ENCODE measurements around the gene RPS3A. TPM values are rescaled to one million over a fixed set of nuclear protein-coding genes. Genes with fewer than 3 reads are reported as not detected.
"Not testable (repeated sequence)": the region's sequence is repeated elsewhere in the genome, so short reads cannot be mapped to it uniquely, and the experiment has no call there.

RPS3A gene
- total and polyA plus RNA-seq, 2 donors (not counting 3 experiments of a cell fraction or from before 2014, with no cell fraction given) = 1,367 to 1,494 TPM

DNA sequence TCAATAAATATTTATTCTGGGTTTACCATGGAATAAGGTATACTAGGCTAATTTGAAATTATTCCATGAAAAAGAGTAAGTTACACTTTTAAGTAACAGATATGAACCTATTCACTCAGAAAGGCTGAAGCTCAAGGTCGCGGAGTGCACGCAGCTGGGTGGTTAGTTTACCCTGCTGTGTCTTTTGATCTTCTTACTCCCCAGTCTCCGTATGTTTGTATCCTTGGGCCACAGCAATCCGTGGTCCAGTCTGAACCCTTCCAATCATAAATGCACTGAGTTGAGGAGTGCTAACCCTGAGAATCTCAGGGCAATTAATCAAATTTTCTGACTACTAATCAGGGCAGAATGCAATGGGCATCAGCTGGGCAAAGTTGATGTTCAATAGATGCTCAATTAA is 33.9 kb downstream of the RPS3A start:
- no peak for FAIRE-seq
- intact Hi-C loops (cut with micrococcal nuclease) (no loop called here), dilution Hi-C loops (cut with MboI; ENCODE audit: extremely low pct_ligation_motif_present, low sequenced_read_pairs) (no loop called here)
- Histone ChIP-seq H3K4me2 (ENCODE audit: insufficient read depth, low read length) (no peak overlapping the region), H3K27ac (ENCODE audit: insufficient read depth, low read depth, low read length) (no peak overlapping the region), H3K9ac (replicated peaks; ENCODE audit: extremely low read depth, insufficient read depth, low read length) (no peak overlapping the region), H3K79me2 (ENCODE audit: control insufficient read depth, insufficient read depth, low read length) (no peaks in the 10 kb centered on the region), H3K9me1 (replicated peaks; ENCODE audit: control insufficient read depth, extremely low read depth, insufficient read depth, low read length) (no peaks in the 10 kb centered on the region), H3K36me3 (ENCODE audit: control insufficient read depth in 2 of 2, extremely low read depth in 1 of 2, insufficient read depth in 2 of 2, low read length in 2 of 2) (peaks cover 7 to 17% of the 10 kb centered on the region in 2 experiments), H4K20me1 (replicated peaks; ENCODE audit: control insufficient read depth, extremely low read depth, insufficient read depth, low read length) (no peaks in the 10 kb centered on the region), H3K4me3 (replicated peaks in 1 of 3; ENCODE audit: insufficient read depth in 1 of 3, low read depth in 1 of 3, low read length in 3 of 3) (no peak overlapping the region), H2AFZ (ENCODE audit: low read depth, low read length) (no peak overlapping the region), H3K27me3 (ENCODE audit: control insufficient read depth in 2 of 2, insufficient read depth in 2 of 2, low read length in 2 of 2) (no peaks in the 10 kb centered on the region), H3K4me1 (ENCODE audit: control insufficient read depth, extremely low read depth, insufficient read depth, low read length) (peaks cover 19% of the 10 kb centered on the region), H3K9me3 (replicated peaks; ENCODE audit: control insufficient read depth, insufficient read depth, low read length) (no peaks in the 10 kb centered on the region)
- no TSS peak for BruUV-seq (replicated peaks)
- POLR2A ChIA-PET = no interaction called here
- no peak for TF ChIP-seq MYC (IDR thresholded peaks at IDR 0.05; ENCODE audit: low read depth, low read length)
- TF ChIP-seq GATA2 (IDR thresholded peaks at IDR 0.05; ENCODE audit: insufficient read depth, insufficient read length, low read depth, low read length) = no peak
- no peak for TF ChIP-seq EZH2 (IDR thresholded peaks at IDR 0.05; ENCODE audit: borderline replicate concordance, low read depth, low read length, severe bottlenecking)
- TF ChIP-seq, protein P1, sequence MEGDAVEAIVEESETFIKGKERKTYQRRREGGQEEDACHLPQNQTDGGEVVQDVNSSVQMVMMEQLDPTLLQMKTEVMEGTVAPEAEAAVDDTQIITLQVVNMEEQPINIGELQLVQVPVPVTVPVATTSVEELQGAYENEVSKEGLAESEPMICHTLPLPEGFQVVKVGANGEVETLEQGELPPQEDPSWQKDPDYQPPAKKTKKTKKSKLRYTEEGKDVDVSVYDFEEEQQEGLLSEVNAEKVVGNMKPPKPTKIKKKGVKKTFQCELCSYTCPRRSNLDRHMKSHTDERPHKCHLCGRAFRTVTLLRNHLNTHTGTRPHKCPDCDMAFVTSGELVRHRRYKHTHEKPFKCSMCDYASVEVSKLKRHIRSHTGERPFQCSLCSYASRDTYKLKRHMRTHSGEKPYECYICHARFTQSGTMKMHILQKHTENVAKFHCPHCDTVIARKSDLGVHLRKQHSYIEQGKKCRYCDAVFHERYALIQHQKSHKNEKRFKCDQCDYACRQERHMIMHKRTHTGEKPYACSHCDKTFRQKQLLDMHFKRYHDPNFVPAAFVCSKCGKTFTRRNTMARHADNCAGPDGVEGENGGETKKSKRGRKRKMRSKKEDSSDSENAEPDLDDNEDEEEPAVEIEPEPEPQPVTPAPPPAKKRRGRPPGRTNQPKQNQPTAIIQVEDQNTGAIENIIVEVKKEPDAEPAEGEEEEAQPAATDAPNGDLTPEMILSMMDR (IDR thresholded peaks at IDR 0.05; ENCODE audit: extremely low read depth in 1 of 2, insufficient read depth in 1 of 2, low read depth in 1 of 2, low read length in 2 of 2) = no peak
- no peak for TF ChIP-seq JUN (IDR thresholded peaks at IDR 0.05; ENCODE audit: borderline replicate concordance, insufficient read depth, insufficient read length, low read depth)
- no peak for TF ChIP-seq POLR2AphosphoS5 (IDR thresholded peaks at IDR 0.05; ENCODE audit: insufficient read depth, low read depth, low read length)
- DNase-seq (ENCODE audit: low read depth, low spot score) = no peak
- CTCF ChIA-PET = interaction anchor here (0.9 kb wide), 1 partner anchor 16 kb away, joined by 4 read pairs; no protein-coding TSS in a partner anchor

DNA sequence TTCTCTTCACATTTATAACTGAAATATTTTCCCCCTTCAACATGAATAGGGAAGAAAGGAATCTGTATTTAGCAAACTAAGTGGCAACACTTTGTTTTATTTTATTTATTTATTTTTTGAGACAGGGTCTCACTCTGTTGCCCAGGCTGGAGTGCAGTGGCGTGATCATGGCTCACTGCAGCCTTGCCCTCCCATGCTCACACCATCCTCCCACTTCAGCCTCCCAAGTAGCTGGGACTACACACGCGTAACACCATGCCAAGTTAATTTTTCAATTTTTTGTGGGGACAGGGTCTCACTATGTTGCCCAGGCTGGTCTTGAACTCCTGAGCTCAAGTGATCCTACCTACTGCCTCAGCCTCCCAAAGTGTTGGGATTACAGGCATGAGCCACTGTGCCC is 36.6 kb downstream of the RPS3A start:
- H3K27me3 ChIP-seq (ENCODE audit: control insufficient read depth in 2 of 2, insufficient read depth in 2 of 2, low read length in 2 of 2); H3K4me3 ChIP-seq (replicated peaks in 1 of 3; ENCODE audit: insufficient read depth in 1 of 3, low read depth in 1 of 3, low read length in 3 of 3); H4K20me1 ChIP-seq (replicated peaks; ENCODE audit: control insufficient read depth, extremely low read depth, insufficient read depth, low read length); DNase-seq (ENCODE audit: low read depth, low spot score); H3K9ac ChIP-seq (replicated peaks; ENCODE audit: extremely low read depth, insufficient read depth, low read length); H3K79me2 ChIP-seq (ENCODE audit: control insufficient read depth, insufficient read depth, low read length); BruUV-seq (replicated peaks); H3K9me3 ChIP-seq (replicated peaks; ENCODE audit: control insufficient read depth, insufficient read depth, low read length); CTCF ChIA-PET; H2AFZ ChIP-seq (ENCODE audit: low read depth, low read length); H3K9me1 ChIP-seq (replicated peaks; ENCODE audit: control insufficient read depth, extremely low read depth, insufficient read depth, low read length); POLR2A ChIA-PET; dilution Hi-C loops (cut with MboI; ENCODE audit: extremely low pct_ligation_motif_present, low sequenced_read_pairs); FAIRE-seq; H3K4me2 ChIP-seq (ENCODE audit: insufficient read depth, low read length); intact Hi-C loops (cut with micrococcal nuclease); H3K27ac ChIP-seq (ENCODE audit: insufficient read depth, low read depth, low read length); H3K4me1 ChIP-seq (ENCODE audit: control insufficient read depth, extremely low read depth, insufficient read depth, low read length): not testable (repeated sequence)
- H3K36me3 ChIP-seq (ENCODE audit: control insufficient read depth in 2 of 2, extremely low read depth in 1 of 2, insufficient read depth in 2 of 2, low read length in 2 of 2) = peaks cover 7 to 14% of the 10 kb centered on the region in 2 experiments

Measured in endothelial cell of umbilical vein (primary cell).